Neural crest cell (in vitro differentiated cells): ENCODE measurements around the gene ZHX3. TPM values are rescaled to one million over a fixed set of nuclear protein-coding genes. Genes with fewer than 3 reads are reported as not detected.

ENCODE experiments used
- DNase-seq: peaks from one replicate; pipeline ENCODE4 v3.0.0; 2021; ENCODE audit warnings: low read depth, mixed read lengths, low spot score
- H3K27ac Mint-ChIP-seq: one replicate; pipeline ENCODE4 v1.8.0; 2021; ENCODE audit warnings: mild to moderate bottlenecking, mixed read lengths; ENCODE audit not compliant: unreplicated experiment
- H3K27me3 Mint-ChIP-seq: 2 replicates; pipeline ENCODE4 v1.8.0; 2021; ENCODE audit warnings: low read depth, mild to moderate bottlenecking, mixed read lengths
- H3K36me3 Mint-ChIP-seq: 2 replicates; pipeline ENCODE4 v1.8.0; 2021; ENCODE audit warnings: low read depth, mild to moderate bottlenecking, mixed read lengths
- H3K4me1 Mint-ChIP-seq: 2 replicates; pipeline ENCODE4 v1.8.0; 2021; ENCODE audit warnings: mixed read lengths
- H3K4me3 Mint-ChIP-seq: one replicate; pipeline ENCODE4 v1.8.0; 2021; ENCODE audit warnings: mild to moderate bottlenecking, mixed read lengths
- H3K9me3 Mint-ChIP-seq: 2 replicates; pipeline ENCODE4 v1.8.0; 2021; ENCODE audit warnings: mixed read lengths
- total RNA-seq: library from RNA; stranded (reverse); gene quantifications from 2 replicates; pipeline ENCODE4 v1.2.1, GENCODE V29; 2021
- TF ChIP-seq, protein P1 (sequence below): fragments of 200-600 bp; sonication (generic); conservative IDR thresholded peaks from 2 replicates; pipeline ENCODE4 v1.5.0; 2021; ENCODE audit warnings: antibody characterized with exemption, mild to moderate bottlenecking

The ZHX3 gene
- total RNA-seq, 1 donor from 2014 or later = 13.0 TPM

- Mint-ChIP-seq H3K4me3 (no peak overlapping the region), H3K9me3 (no peaks in the 10 kb centered on the region), H3K36me3 (no peaks in the 10 kb centered on the region), H3K27me3 (no peaks in the 10 kb centered on the region), H3K27ac (no peak overlapping the region), H3K4me1 (no peaks in the 10 kb centered on the region)
- TF ChIP-seq, protein P1, sequence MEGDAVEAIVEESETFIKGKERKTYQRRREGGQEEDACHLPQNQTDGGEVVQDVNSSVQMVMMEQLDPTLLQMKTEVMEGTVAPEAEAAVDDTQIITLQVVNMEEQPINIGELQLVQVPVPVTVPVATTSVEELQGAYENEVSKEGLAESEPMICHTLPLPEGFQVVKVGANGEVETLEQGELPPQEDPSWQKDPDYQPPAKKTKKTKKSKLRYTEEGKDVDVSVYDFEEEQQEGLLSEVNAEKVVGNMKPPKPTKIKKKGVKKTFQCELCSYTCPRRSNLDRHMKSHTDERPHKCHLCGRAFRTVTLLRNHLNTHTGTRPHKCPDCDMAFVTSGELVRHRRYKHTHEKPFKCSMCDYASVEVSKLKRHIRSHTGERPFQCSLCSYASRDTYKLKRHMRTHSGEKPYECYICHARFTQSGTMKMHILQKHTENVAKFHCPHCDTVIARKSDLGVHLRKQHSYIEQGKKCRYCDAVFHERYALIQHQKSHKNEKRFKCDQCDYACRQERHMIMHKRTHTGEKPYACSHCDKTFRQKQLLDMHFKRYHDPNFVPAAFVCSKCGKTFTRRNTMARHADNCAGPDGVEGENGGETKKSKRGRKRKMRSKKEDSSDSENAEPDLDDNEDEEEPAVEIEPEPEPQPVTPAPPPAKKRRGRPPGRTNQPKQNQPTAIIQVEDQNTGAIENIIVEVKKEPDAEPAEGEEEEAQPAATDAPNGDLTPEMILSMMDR = no peak
- no peak for DNase-seq
Measured at GRCh38 chr20:41275301-41275731, 42.2 kb downstream of the ZHX3 start.

- H3K4me3 Mint-ChIP-seq = no peak overlapping the region
- DNase-seq = no peak
- TF ChIP-seq, protein P1 = no peak
- H3K36me3 Mint-ChIP-seq = no peaks in the 10 kb centered on the region
- H3K4me1 Mint-ChIP-seq = no peaks in the 10 kb centered on the region
- no peak overlapping the region for H3K27ac Mint-ChIP-seq
- H3K27me3 Mint-ChIP-seq = no peaks in the 10 kb centered on the region
- H3K9me3 Mint-ChIP-seq = no peaks in the 10 kb centered on the region
Measured at GRCh38 chr20:41274152-41274551, 43.4 kb downstream of the ZHX3 start.

- Mint-ChIP-seq H3K27ac (no peak overlapping the region), H3K4me3 (no peak overlapping the region), H3K4me1 (no peaks in the 10 kb centered on the region), H3K27me3 (no peaks in the 10 kb centered on the region), H3K36me3 (no peaks in the 10 kb centered on the region), H3K9me3 (no peaks in the 10 kb centered on the region)
- TF ChIP-seq, protein P1 = no peak
- no peak for DNase-seq
Measured at GRCh38 chr20:41273445-41273844, 44.1 kb downstream of the ZHX3 start.

GRCh38 chr20:41272339-41272738 lies 45.2 kb downstream of the ZHX3 start:
- no peaks in the 10 kb centered on the region for H3K27me3 Mint-ChIP-seq
- no peaks in the 10 kb centered on the region for H3K4me1 Mint-ChIP-seq
- TF ChIP-seq, protein P1 = no peak
- H3K36me3 Mint-ChIP-seq = no peaks in the 10 kb centered on the region
- H3K4me3 Mint-ChIP-seq = no peak overlapping the region
- no peak for DNase-seq
- H3K9me3 Mint-ChIP-seq = no peaks in the 10 kb centered on the region
- no peak overlapping the region for H3K27ac Mint-ChIP-seq

DNA sequence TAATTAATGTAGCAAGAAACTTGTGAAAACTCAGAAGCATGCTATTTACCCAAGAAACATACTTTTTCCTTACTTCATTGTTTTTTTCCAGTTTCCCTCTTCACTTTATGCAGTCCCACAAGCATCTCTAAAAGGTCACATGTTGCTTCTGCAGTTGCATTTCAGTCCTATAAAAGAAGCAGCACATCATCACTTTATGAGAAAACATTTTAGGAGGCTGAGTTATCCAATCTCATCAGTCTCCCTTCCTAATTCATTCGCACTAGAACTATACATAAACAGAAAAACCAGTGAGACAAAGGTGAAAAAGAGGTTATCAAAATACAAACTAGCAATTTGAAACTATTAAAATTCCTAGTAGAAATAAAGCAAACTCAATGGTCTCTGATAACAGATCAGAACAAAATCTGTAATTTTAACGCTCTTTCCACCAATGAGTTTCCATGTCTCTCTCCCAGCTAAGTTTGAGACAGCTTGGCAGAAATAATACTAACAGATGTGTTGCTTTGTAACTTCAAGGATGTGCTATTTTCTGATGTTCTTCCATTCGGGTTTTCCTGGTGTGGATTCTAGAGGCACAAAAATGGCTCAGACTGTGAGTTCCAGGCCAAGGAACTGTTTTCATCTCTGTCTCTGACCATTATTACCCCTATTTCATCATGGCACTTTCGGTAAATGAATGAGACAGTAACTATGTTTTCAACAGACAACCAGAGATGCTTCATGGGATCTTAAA lies 48.4 kb downstream of the ZHX3 start:
- H3K36me3 Mint-ChIP-seq = no peaks in the 10 kb centered on the region
- H3K4me1 Mint-ChIP-seq = no peaks in the 10 kb centered on the region
- no peak overlapping the region for H3K27ac Mint-ChIP-seq

More for the DNA sequence above, 48.4 kb downstream of the ZHX3 start:
- TF ChIP-seq, protein P1 = no peak
- Mint-ChIP-seq H3K27me3 (no peaks in the 10 kb centered on the region), H3K4me3 (no peak overlapping the region), H3K9me3 (no peaks in the 10 kb centered on the region)
- DNase-seq = no peak
